B cell (primary cell): ENCODE data around the gene GAPVD1. TPM values are rescaled to one million over a fixed set of nuclear protein-coding genes. Genes with fewer than 3 reads are reported as not detected.

Experiments used
- ATAC-seq: fragments of 200-7000 bp; cut with Tn5 transposase; one replicate; pipeline ENCODE4 v1.10.0; 2021; ENCODE audit warnings: low read depth, mild to moderate bottlenecking, moderate number of reproducible peaks, moderate library complexity
- CTCF ChIA-PET: fragments of 350-600 bp; sonication (Branson Sonifier 250); formaldehyde crosslinking; loops from one replicate; lab custom pipeline; 2021; ENCODE audit warnings: antibody characterized with exemption, inconsistent platforms; lab: Charles Lee
- POLR2A ChIA-PET: fragments of 350-600 bp; sonication (Branson Sonifier 250); formaldehyde crosslinking; loops from one replicate; lab custom pipeline; 2021; ENCODE audit warnings: antibody characterized with exemption; lab: Charles Lee
- DNase-seq: peaks from one replicate; pipeline ENCODE4 v3.0.0; 2013
- H2AFZ ChIP-seq: 2 replicates; pipeline ENCODE4 v1.6.1; 2012; ENCODE audit warnings: mild to moderate bottlenecking, low read depth, low read length; ENCODE audit not compliant: insufficient read depth, poor library complexity, severe bottlenecking
- H3K27ac ChIP-seq, 2 donors: 1 replicate in 1 of 2; 2 replicates in 1 of 2; pipeline ENCODE4 v1.5.1; 2012 to 2013; ENCODE audit warnings: low read length in 2 of 2, mild to moderate bottlenecking in 2 of 2, moderate library complexity in 1 of 2
- H3K27me3 ChIP-seq, 4 experiments: fragments of 200-600 bp in 1 of 4; sonication (generic) in 1 of 4; replicated peaks in 1 of 4; 1 replicate in 2 of 4; 2 replicates in 2 of 4; pipeline versions ENCODE4 v1.6.1 to v1.7.0; 2013 to 2016; ENCODE audit warnings: low read length in 3 of 4, mild to moderate bottlenecking in 2 of 4, mixed read lengths in 1 of 4, moderate library complexity in 1 of 4; ENCODE audit not compliant: insufficient read depth in 4 of 4, control insufficient read depth in 3 of 4; ENCODE audit errors: control extremely low read depth in 1 of 4
- H3K36me3 ChIP-seq, 2 experiments: replicated peaks in 1 of 2; 1 replicate in 1 of 2; 2 replicates in 1 of 2; pipeline versions ENCODE4 v1.6.1 to v1.7.1; 2013; ENCODE audit warnings: low read length in 1 of 2; ENCODE audit not compliant: insufficient read depth in 2 of 2, control insufficient read depth in 1 of 2; ENCODE audit errors: control extremely low read depth in 1 of 2, extremely low read depth in 1 of 2
- H3K4me1 ChIP-seq, 2 donors: fragments of 200-600 bp in 1 of 2; sonication (generic) in 1 of 2; 1 replicate in 1 of 2; 2 replicates in 1 of 2; pipeline versions ENCODE4 v1.5.1 to v1.6.1; 2013 to 2017; ENCODE audit warnings: low read length in 2 of 2; ENCODE audit not compliant: control insufficient read depth in 2 of 2, insufficient read depth in 2 of 2
- H3K4me2 ChIP-seq: replicated peaks from 2 replicates; pipeline ENCODE3; 2012; ENCODE audit warnings: mild to moderate bottlenecking, low read depth, low read length; ENCODE audit not compliant: poor library complexity, severe bottlenecking
- H3K4me3 ChIP-seq, 5 experiments: fragments of 200-600 bp in 1 of 5; sonication (generic) in 1 of 5; 1 replicate in 3 of 5; 2 replicates in 2 of 5; pipeline versions ENCODE4 v1.5.1 to v1.7.0; 2011 to 2016; ENCODE audit warnings: low read length in 4 of 5, mild to moderate bottlenecking in 4 of 5, low read depth in 2 of 5, control low read depth in 1 of 5, moderate library complexity in 1 of 5; ENCODE audit not compliant: insufficient read depth in 1 of 5; ENCODE audit errors: control extremely low read depth in 1 of 5, extremely low read depth in 1 of 5
- H3K79me2 ChIP-seq: fragments of 200-600 bp; sonication (generic); one replicate; pipeline ENCODE4 v1.6.0; 2016; ENCODE audit warnings: low read length; ENCODE audit not compliant: control insufficient read depth, insufficient read depth
- H3K9ac ChIP-seq: fragments of 200-600 bp; sonication (generic); 2 replicates; pipeline ENCODE4 v1.6.1; 2017; ENCODE audit warnings: mild to moderate bottlenecking, low read length, moderate library complexity
- H3K9me3 ChIP-seq, 3 donors: one replicate each; pipeline versions ENCODE4 v1.6.1 to v1.7.1; 2013; ENCODE audit warnings: low read length in 2 of 3; ENCODE audit not compliant: control insufficient read depth in 2 of 3, insufficient read depth in 1 of 3; ENCODE audit errors: control extremely low read depth in 1 of 3
- H4K20me1 ChIP-seq: 2 replicates; pipeline ENCODE4 v1.6.0; 2012; ENCODE audit warnings: mild to moderate bottlenecking, low read length; ENCODE audit not compliant: insufficient read depth, control insufficient read depth, poor library complexity, severe bottlenecking
- H3K27ac Mint-ChIP-seq: one replicate; pipeline ENCODE4 v1.8.0; 2021; ENCODE audit warnings: mixed read lengths
- H3K27me3 Mint-ChIP-seq: one replicate; pipeline ENCODE4 v1.8.0; 2021; ENCODE audit warnings: mixed read lengths
- H3K4me1 Mint-ChIP-seq: one replicate; pipeline ENCODE4 v1.8.0; 2021; ENCODE audit warnings: mixed read lengths
- H3K4me3 Mint-ChIP-seq: one replicate; pipeline ENCODE4 v1.8.0; 2021; ENCODE audit warnings: mixed read lengths
- H3K9me3 Mint-ChIP-seq: one replicate; pipeline ENCODE4 v1.8.0; 2022; ENCODE audit warnings: mixed read lengths; ENCODE audit not compliant: insufficient read depth
- CTCF ChIP-seq: fragments of 200-600 bp; IDR thresholded peaks from one replicate; pipeline ENCODE4 v1.8.0; 2022; ENCODE audit warnings: antibody characterized with exemption, mild to moderate bottlenecking
- EZH2 ChIP-seq: IDR thresholded peaks from 2 replicates; pipeline ENCODE4 v1.6.1; 2012; ENCODE audit warnings: borderline replicate concordance, low read depth, mild to moderate bottlenecking, moderate library complexity, low read length; ENCODE audit not compliant: insufficient read depth, poor library complexity, severe bottlenecking
- WGBS: methylation state at CpG from one replicate; pipeline ENCODE4 v1.1.5; 2013; ENCODE audit warnings: missing lambda C conversion rate; ENCODE audit not compliant: insufficient coverage; 5-methylcytosine and 5-hydroxymethylcytosine counted together
- intact Hi-C: fragments of 100-400 bp; cut with micrococcal nuclease; formaldehyde crosslinking; loops from one replicate; pipeline ENCODE4 v1.10.0; 2022
- polyA plus RNA-seq: library from polyadenylated mRNA; depleted of rRNA; stranded (reverse); fragments of >200 nt; gene quantifications from 2 replicates; pipeline ENCODE4 v1.2.3, GENCODE V29; 2012
- total RNA-seq, 2 donors: library from RNA; stranded (reverse); fragments of 120-200 nt in 1 of 2; gene quantifications; 1 replicate in 1 of 2; 2 replicates in 1 of 2; pipeline versions ENCODE4 v1.2.3 to v1.2.4, GENCODE V29; 2013 to 2022

GAPVD1 gene
- total and polyA plus RNA-seq, 2 donors (not counting 1 experiment from before 2014, with no cell fraction given): 11.8 to 61.2 TPM

- intact Hi-C loops: loop anchor here (2.0 kb wide), 1 partner anchor 990 kb away; no protein-coding TSS in a partner anchor
- Histone ChIP-seq H3K4me3 (no peak overlapping the region), H3K4me2 (no peak overlapping the region), H3K36me3 (no peaks in the 10 kb centered on the region), H3K4me1 (peaks cover 10 to 19% of the 10 kb centered on the region in 2 donors), H3K27me3 (peaks cover 0 to 33% (median 9%) of the 10 kb centered on the region in 4 experiments), H3K79me2 (no peaks in the 10 kb centered on the region), H3K27ac (no peak overlapping the region), H3K9me3 (peaks cover 0 to 15% (median 0%) of the 10 kb centered on the region in 3 donors), H3K9ac (no peak overlapping the region), H2AFZ (no peak overlapping the region), H4K20me1 (no peaks in the 10 kb centered on the region)
- no peak overlapping the region for H3K27ac Mint-ChIP-seq
- ATAC-seq (no peak), DNase-seq (peak; percentile 32)
- CTCF ChIA-PET: interaction anchor here (1.8 to 2.5 kb wide), 2 partner anchors 149 to 1090 kb away, joined by 5 to 26 read pairs; no protein-coding TSS in a partner anchor
- WGBS: 82% methylated on average over 12 of the region's 20 CpGs
- POLR2A ChIA-PET: no interaction called here
- H3K4me3 Mint-ChIP-seq: peak overlapping the region; percentile 80
- peaks cover 16% of the 10 kb centered on the region for H3K4me1 Mint-ChIP-seq
- peaks cover 23% of the 10 kb centered on the region for H3K27me3 Mint-ChIP-seq
- no peaks in the 10 kb centered on the region for H3K9me3 Mint-ChIP-seq
- TF ChIP-seq CTCF: no peak
- TF ChIP-seq EZH2: no peak
These were observed 147.6 kb downstream of the GAPVD1 start for GRCh38 chr9:125409217-125409636.
